ENCODE measurements around the gene PDGFC.

DNA sequence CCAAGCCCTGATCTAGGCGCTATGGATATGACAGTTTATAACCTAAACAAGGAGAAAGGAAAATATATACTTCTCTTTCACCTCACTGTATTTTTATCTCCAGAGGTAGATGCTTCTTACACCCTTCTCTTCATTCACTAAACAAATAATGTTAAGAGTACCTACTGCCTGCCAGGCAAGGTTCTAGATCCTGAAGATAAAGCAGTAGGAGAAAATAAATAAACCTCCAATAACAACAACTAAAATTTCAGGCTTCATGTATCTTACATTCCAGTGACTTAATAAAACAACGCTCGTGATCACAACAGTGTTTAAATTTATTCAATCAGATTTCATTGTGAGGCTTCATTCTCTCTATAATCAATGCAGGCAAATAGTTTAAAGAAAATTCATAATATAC, 20.7 kb downstream of the PDGFC start:
- TF ChIP-seq, protein P1, sequence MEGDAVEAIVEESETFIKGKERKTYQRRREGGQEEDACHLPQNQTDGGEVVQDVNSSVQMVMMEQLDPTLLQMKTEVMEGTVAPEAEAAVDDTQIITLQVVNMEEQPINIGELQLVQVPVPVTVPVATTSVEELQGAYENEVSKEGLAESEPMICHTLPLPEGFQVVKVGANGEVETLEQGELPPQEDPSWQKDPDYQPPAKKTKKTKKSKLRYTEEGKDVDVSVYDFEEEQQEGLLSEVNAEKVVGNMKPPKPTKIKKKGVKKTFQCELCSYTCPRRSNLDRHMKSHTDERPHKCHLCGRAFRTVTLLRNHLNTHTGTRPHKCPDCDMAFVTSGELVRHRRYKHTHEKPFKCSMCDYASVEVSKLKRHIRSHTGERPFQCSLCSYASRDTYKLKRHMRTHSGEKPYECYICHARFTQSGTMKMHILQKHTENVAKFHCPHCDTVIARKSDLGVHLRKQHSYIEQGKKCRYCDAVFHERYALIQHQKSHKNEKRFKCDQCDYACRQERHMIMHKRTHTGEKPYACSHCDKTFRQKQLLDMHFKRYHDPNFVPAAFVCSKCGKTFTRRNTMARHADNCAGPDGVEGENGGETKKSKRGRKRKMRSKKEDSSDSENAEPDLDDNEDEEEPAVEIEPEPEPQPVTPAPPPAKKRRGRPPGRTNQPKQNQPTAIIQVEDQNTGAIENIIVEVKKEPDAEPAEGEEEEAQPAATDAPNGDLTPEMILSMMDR (CRISPR knock-in tag; IDR thresholded peaks at IDR 0.05): no peak
- TF ChIP-seq JUNB (CRISPR knock-in tag; IDR thresholded peaks at IDR 0.05; ENCODE audit: borderline replicate concordance): no peak
- no peak for TF ChIP-seq NFYB (CRISPR knock-in tag; IDR thresholded peaks at IDR 0.05)
- TF ChIP-seq MTERF4 (CRISPR knock-in tag; IDR thresholded peaks at IDR 0.05): no peak
- no peak for TF ChIP-seq ONECUT2 (CRISPR knock-in tag; IDR thresholded peaks at IDR 0.05)
- TF ChIP-seq ZNF232 (CRISPR knock-in tag; IDR thresholded peaks at IDR 0.05; ENCODE audit: borderline replicate concordance): no peak
- TF ChIP-seq POLR2AphosphoS5 (IDR thresholded peaks at IDR 0.05; ENCODE audit: low read depth, low read length): no peak
- no peak for TF ChIP-seq REST (IDR thresholded peaks at IDR 0.05; ENCODE audit: borderline replicate concordance in 1 of 2, low read depth in 1 of 2, low read length in 2 of 2)
- no peak for TF ChIP-seq MXD1 (CRISPR knock-in tag; IDR thresholded peaks at IDR 0.05)
- TF ChIP-seq NR2C2 (CRISPR knock-in tag; IDR thresholded peaks at IDR 0.05; ENCODE audit: borderline replicate concordance): no peak

All from HepG2 (cell line).